Glutamatergic neuron (in vitro differentiated cells): ENCODE measurements around the gene MAPK1. TPM values are rescaled to one million over a fixed set of nuclear protein-coding genes. Genes with fewer than 3 reads are reported as not detected.

Experiments used
- DNase-seq: peaks from one replicate; pipeline ENCODE4 v3.0.0; 2022
- H3K27ac Mint-ChIP-seq: one replicate; pipeline ENCODE4 v1.8.0; 2020; ENCODE audit warnings: mild to moderate bottlenecking, mixed read lengths, inconsistent platforms; ENCODE audit not compliant: unreplicated experiment
- H3K27me3 Mint-ChIP-seq: one replicate; pipeline ENCODE4 v1.8.0; 2020; ENCODE audit warnings: mild to moderate bottlenecking, moderate library complexity, mixed read lengths, inconsistent platforms; ENCODE audit not compliant: unreplicated experiment
- H3K36me3 Mint-ChIP-seq: one replicate; pipeline ENCODE4 v1.8.0; 2020; ENCODE audit warnings: mild to moderate bottlenecking, mixed read lengths, inconsistent platforms; ENCODE audit not compliant: unreplicated experiment
- H3K4me1 Mint-ChIP-seq: one replicate; pipeline ENCODE4 v1.8.0; 2020; ENCODE audit warnings: mild to moderate bottlenecking, low read depth, mixed read lengths, inconsistent platforms; ENCODE audit not compliant: unreplicated experiment
- H3K4me3 Mint-ChIP-seq: one replicate; pipeline ENCODE4 v1.8.0; 2020; ENCODE audit warnings: mild to moderate bottlenecking, mixed read lengths, inconsistent platforms; ENCODE audit not compliant: unreplicated experiment
- H3K9me3 Mint-ChIP-seq: one replicate; pipeline ENCODE4 v1.8.0; 2020; ENCODE audit warnings: mild to moderate bottlenecking, moderate library complexity, mixed read lengths, inconsistent platforms; ENCODE audit not compliant: unreplicated experiment
- CTCF ChIP-seq: fragments of 200-600 bp; sonication (generic); IDR thresholded peaks from one replicate; pipeline ENCODE4 v1.5.0; 2021; ENCODE audit not compliant: partially characterized antibody, unreplicated experiment
- total RNA-seq: library from RNA; stranded (reverse); fragmentation: NEBNext Ultra II Directional; extraction: Animal tissue kit (Norgen Biotek cat#: 25700); gene quantifications from one replicate; pipeline ENCODE4 v1.2.1, GENCODE V29; 2021; ENCODE audit not compliant: unreplicated experiment

Gene MAPK1
- total RNA-seq, 1 donor from 2014 or later = 148 TPM

- H3K27me3 Mint-ChIP-seq = peaks cover 12% of the 10 kb centered on the region
- no peak for TF ChIP-seq CTCF
Observed at GRCh38 chr22:21736948-21737347, 130.5 kb downstream of the MAPK1 start.

DNA sequence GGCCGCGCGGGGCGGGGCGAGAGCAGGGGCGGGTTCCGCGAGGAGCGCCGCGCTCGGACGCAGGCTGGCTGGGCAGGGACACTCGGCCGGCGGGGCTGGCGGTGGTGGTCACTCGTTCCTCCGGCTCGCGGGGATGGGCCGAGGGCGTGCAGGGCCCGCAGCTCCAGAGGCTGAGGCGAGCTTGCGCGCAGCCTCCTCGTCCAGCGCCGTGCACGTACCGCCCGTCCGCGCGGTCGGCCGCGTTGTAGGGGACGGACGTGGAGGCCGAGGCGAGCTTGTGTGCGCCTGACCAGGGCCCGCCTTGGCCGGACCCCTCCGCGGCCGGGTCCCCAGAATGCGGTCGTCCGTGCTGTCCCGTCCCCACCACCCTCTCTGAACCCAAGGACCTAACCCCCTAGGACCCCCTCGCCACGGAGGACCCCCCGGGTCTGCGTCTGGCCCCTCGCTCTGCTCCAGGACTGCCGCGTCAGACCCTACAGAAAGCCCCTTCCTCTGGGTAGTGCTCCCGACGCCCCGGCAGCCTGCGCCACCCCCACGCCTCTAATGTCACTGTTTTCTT lies 131.3 kb downstream of the MAPK1 start:
- peaks cover 16% of the 10 kb centered on the region for H3K4me1 Mint-ChIP-seq
- H3K4me3 Mint-ChIP-seq = no peak overlapping the region
- H3K27me3 Mint-ChIP-seq = peaks cover 10% of the 10 kb centered on the region
- no peak overlapping the region for H3K27ac Mint-ChIP-seq
- TF ChIP-seq CTCF = no peak
- H3K36me3 Mint-ChIP-seq = no peaks in the 10 kb centered on the region
- DNase-seq = no peak
- H3K9me3 Mint-ChIP-seq = peaks cover 14% of the 10 kb centered on the region

More at GRCh38 chr22:21736948-21737347, 130.5 kb downstream of the MAPK1 start:
- H3K36me3 Mint-ChIP-seq = no peaks in the 10 kb centered on the region
- no peak overlapping the region for H3K4me3 Mint-ChIP-seq
- H3K27ac Mint-ChIP-seq = no peak overlapping the region
- no peak for DNase-seq
- peaks cover 23% of the 10 kb centered on the region for H3K4me1 Mint-ChIP-seq
- H3K9me3 Mint-ChIP-seq = peaks cover 14% of the 10 kb centered on the region

- peak within 1 kb of the TSS; percentile 85 for H3K27ac Mint-ChIP-seq
- H3K9me3 Mint-ChIP-seq = peaks cover 13% of the 10 kb centered on the region
- peak; percentile 99 for DNase-seq
- no peaks in the 10 kb centered on the region for H3K36me3 Mint-ChIP-seq
- no peak for TF ChIP-seq CTCF
- H3K4me1 Mint-ChIP-seq = peaks cover 15% of the 10 kb centered on the region
- H3K4me3 Mint-ChIP-seq = peak within 1 kb of the TSS; percentile 99
- H3K27me3 Mint-ChIP-seq = peaks cover 8% of the 10 kb centered on the region
Observed at GRCh38 chr22:21735200-21736083, 132.0 kb downstream of the MAPK1 start, which contains the start of gene YPEL1. Gene YPEL1, minus strand, starts transcription at chr22:21735794. Its CDS starts 25,050 bp downstream, at chr22:21710744.

DNA sequence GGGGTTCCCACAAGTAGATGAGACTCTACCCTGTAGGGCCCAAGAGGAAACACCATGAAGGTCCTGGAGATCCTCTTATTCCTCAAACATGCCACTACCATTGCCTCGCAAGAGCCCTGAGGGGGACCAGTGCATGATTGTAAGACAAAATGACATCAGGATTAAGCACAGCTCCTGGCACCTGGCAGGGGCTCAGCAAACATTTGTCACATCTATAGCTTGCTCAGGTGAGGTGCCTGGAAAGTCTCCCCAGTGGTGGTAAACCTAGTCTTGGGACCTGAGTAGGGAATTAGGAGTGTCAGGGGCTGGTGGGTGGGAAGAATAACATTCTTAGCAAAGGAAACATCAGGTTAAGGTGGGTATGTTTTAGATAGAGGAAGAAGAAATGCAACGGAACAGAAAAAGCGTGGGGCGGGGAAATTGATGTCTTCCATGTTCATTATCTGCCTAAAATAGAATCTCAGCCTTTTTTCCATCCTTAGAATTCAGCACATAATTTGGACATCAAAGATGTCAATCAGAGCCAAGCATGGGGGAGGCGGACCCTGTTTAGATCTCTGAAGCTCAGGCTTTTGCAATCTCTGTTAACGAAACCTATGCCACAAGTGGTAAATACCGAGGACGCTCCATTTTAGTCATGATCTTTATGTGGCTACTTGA lies 132.8 kb downstream of the MAPK1 start:
- Mint-ChIP-seq H3K36me3 (no peaks in the 10 kb centered on the region), H3K4me3 (peak overlapping the region; percentile 99), H3K4me1 (peaks cover 8% of the 10 kb centered on the region), H3K27me3 (peaks cover 6% of the 10 kb centered on the region), H3K27ac (peak overlapping the region; percentile 85), H3K9me3 (peaks cover 9% of the 10 kb centered on the region)
- no peak for TF ChIP-seq CTCF
- no peak for DNase-seq
